ENCODE results near the gene AGPAT1. TPM values are rescaled to one million over a fixed set of nuclear protein-coding genes. Genes with fewer than 3 reads are reported as not detected.

The AGPAT1 gene
- total and polyA plus RNA-seq, 2 of the 8 experiments (the other 6 are each of a cell fraction or from before 2014, with no cell fraction given) = 96.0 to 222 TPM

- Histone ChIP-seq H3K27ac (ENCODE audit: low read depth, low read length) (no peak overlapping the region), H2BK120ac (replicated peaks; ENCODE audit: low read depth, low read length) (no peak overlapping the region), H3K36me3 (ENCODE audit: control insufficient read depth in 2 of 4, insufficient read depth in 4 of 4, low read length in 3 of 4) (no peaks in the 10 kb centered on the region), H3K4ac (replicated peaks; ENCODE audit: insufficient read length, low read depth, low read length) (no peak overlapping the region), H3K18ac (ENCODE audit: extremely low read depth, low read length) (no peak overlapping the region), H4K91ac (replicated peaks; ENCODE audit: insufficient read length, low read length) (peak overlapping the region; percentile 81), H2BK12ac (ENCODE audit: low read depth, low read length) (no peak overlapping the region), H4K20me1 (replicated peaks in 1 of 2; ENCODE audit: control insufficient read depth in 1 of 2, insufficient read depth in 2 of 2, low read length in 2 of 2) (no peaks in the 10 kb centered on the region), H3K14ac (ENCODE audit: insufficient read length) (no peak overlapping the region), H3K79me1 (ENCODE audit: low read depth, low read length) (no peaks in the 10 kb centered on the region), H4K8ac (ENCODE audit: extremely low read depth, insufficient read depth, low read length) (no peak overlapping the region; the same call in 1 of the 2 replicates), H3K56ac (replicated peaks; ENCODE audit: insufficient read length, low read depth, low read length) (no peak overlapping the region), H3K23ac (ENCODE audit: insufficient read length) (no peak overlapping the region), H2BK5ac (ENCODE audit: low read depth, low read length) (no peak overlapping the region), H3K4me1 (replicated peaks in 1 of 4; ENCODE audit: control insufficient read depth in 3 of 4, insufficient read depth in 4 of 4, low read length in 3 of 4) (peaks cover 8 to 22% (median 10%) of the 10 kb centered on the region in 4 experiments), H2AFZ (ENCODE audit: low read length) (no peak overlapping the region), H3K9me3 (ENCODE audit: insufficient read depth in 2 of 2, low read depth in 1 of 2, low read length in 1 of 2) (no peaks in the 10 kb centered on the region), H2AK5ac (ENCODE audit: low read depth, low read length) (peak overlapping the region; percentile 43; the same call in 1 of the 2 replicates), H3K4me3 (ENCODE audit: extremely low read depth in 1 of 4, insufficient read depth in 2 of 4, low read depth in 3 of 4, low read length in 4 of 4) (no peak overlapping the region), H4K5ac (ENCODE audit: insufficient read length, low read depth, low read length) (no peak overlapping the region), H3K79me2 (ENCODE audit: control insufficient read depth in 1 of 2, insufficient read depth in 2 of 2, low read length in 2 of 2) (no peaks in the 10 kb centered on the region), H3K9ac (replicated peaks in 1 of 4; ENCODE audit: extremely low read depth in 1 of 4, low read depth in 3 of 4, low read length in 3 of 4) (no peak overlapping the region), H2BK15ac (ENCODE audit: low read length) (no peak overlapping the region; the same call in 1 of the 2 replicates), H3K23me2 (ENCODE audit: low read depth, low read length) (peaks cover 7% of the 10 kb centered on the region; the same call in 1 of the 2 replicates), H3K4me2 (ENCODE audit: insufficient read depth in 1 of 2, low read depth in 2 of 2, low read length in 2 of 2) (no peak overlapping the region), H3K27me3 (replicated peaks in 1 of 4; ENCODE audit: control insufficient read depth in 3 of 4, extremely low read depth in 1 of 4, insufficient read depth in 3 of 4, low read length in 3 of 4) (no peaks in the 10 kb centered on the region), H2BK20ac (ENCODE audit: low read length) (no peak overlapping the region)
- FAIRE-seq = no peak
- CTCF ChIA-PET (ENCODE audit: partially characterized antibody) = interaction anchor here (0.9 to 2.6 kb wide), 4 partner anchors 9 to 80 kb away, joined by 3 to 9 read pairs (median 4); partner anchors contain the start of gene NOTCH4
- DNase-seq (ENCODE audit: low read depth in 1 of 2, low spot score in 2 of 2) = no peak
- no peak for TF ChIP-seq SP4 (IDR thresholded peaks at IDR 0.05; ENCODE audit: low read length)
- TF ChIP-seq KDM5A (IDR thresholded peaks at IDR 0.05; ENCODE audit: low read length) = no peak
- TF ChIP-seq POU5F1 (IDR thresholded peaks at IDR 0.05; ENCODE audit: low read depth, low read length) = no peak
- no peak for TF ChIP-seq SUZ12 (IDR thresholded peaks at IDR 0.05; ENCODE audit: low read length)
- no peak for TF ChIP-seq KDM4A (IDR thresholded peaks at IDR 0.05; ENCODE audit: low read depth, low read length, severe bottlenecking)
- TF ChIP-seq TAF1 (IDR thresholded peaks at IDR 0.05; ENCODE audit: low read depth, low read length) = no peak
- TF ChIP-seq SIN3A (conservative IDR thresholded peaks at IDR 0.05 in 1 of 2, IDR thresholded peaks at IDR 0.05 in 1 of 2; ENCODE audit: low read depth in 1 of 2, low read length in 2 of 2) = no peak
- TF ChIP-seq MAX (IDR thresholded peaks at IDR 0.05) = no peak
- TF ChIP-seq CBX5 (IDR thresholded peaks at IDR 0.05; ENCODE audit: low read depth, low read length) = no peak
- TF ChIP-seq EGR1 (IDR thresholded peaks at IDR 0.05; ENCODE audit: borderline replicate concordance, low read depth, low read length) = no peak
- TF ChIP-seq ATF2 (IDR thresholded peaks at IDR 0.05; ENCODE audit: low read length) = no peak
- POLR2A ChIA-PET (ENCODE audit: partially characterized antibody) = interaction anchor here (1.1 to 13.3 kb wide), 3 partner anchors 19 to 92 kb away, joined by 3 to 194 read pairs (median 4); partner anchors contain the start of genes AGPAT1, PRRT1 and RNF5
- WGBS, 2 experiments (ENCODE audit: extremely low coverage in 1 of 2, insufficient coverage in 1 of 2, insufficient read length in 1 of 2, insufficient replicate concordance in 2 of 2, low coverage in 1 of 2, low lambda C conversion rate in 2 of 2, missing lambda C conversion rate in 1 of 2) = 89% methylated on average over 3 of the region's 3 CpGs; no CpG with 5 or more reads in 1 of the 2 experiments
These were observed 22.4 kb upstream of the AGPAT1 start for GRCh38 chr6:32198345-32198696.
